NB4 (cell line): ENCODE data around the gene RGS9.

Source experiments
- POLR2A ChIP-seq: IDR thresholded peaks from 2 replicates; pipeline ENCODE4 v1.6.1; 2011; ENCODE audit warnings: mild to moderate bottlenecking; ENCODE audit not compliant: insufficient read length; ENCODE audit errors: extremely low read depth
- TF ChIP-seq, protein P1 (sequence below): IDR thresholded peaks from one replicate; pipeline ENCODE4 v1.5.1; 2012; ENCODE audit warnings: low read depth, low read length

DNA sequence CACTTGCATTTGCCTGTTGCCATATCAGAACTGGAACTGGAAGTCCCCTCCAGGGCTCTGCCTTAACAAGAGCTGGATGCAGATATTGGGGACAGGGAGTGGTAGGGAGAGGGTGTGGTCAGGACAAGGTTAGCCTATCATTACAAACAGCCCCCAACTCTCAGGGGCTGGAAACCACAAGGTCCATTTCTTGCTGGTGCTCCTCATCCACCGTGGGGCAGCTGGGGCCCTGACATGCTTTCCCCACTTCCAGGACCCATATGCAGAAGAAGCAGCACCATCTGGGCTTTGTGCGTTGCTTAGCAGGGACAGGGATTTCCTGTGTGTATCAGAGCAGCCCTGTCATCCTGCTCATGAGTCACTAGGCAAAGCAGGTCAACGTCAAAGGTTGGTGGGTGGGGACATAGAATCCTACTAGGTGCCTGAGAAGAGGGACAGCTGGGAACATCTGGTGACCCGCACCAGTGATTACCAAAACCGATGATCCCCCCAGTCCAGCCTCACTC is 26.9 kb downstream of the RGS9 start:
- TF ChIP-seq, protein P1, sequence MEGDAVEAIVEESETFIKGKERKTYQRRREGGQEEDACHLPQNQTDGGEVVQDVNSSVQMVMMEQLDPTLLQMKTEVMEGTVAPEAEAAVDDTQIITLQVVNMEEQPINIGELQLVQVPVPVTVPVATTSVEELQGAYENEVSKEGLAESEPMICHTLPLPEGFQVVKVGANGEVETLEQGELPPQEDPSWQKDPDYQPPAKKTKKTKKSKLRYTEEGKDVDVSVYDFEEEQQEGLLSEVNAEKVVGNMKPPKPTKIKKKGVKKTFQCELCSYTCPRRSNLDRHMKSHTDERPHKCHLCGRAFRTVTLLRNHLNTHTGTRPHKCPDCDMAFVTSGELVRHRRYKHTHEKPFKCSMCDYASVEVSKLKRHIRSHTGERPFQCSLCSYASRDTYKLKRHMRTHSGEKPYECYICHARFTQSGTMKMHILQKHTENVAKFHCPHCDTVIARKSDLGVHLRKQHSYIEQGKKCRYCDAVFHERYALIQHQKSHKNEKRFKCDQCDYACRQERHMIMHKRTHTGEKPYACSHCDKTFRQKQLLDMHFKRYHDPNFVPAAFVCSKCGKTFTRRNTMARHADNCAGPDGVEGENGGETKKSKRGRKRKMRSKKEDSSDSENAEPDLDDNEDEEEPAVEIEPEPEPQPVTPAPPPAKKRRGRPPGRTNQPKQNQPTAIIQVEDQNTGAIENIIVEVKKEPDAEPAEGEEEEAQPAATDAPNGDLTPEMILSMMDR: no peak
- TF ChIP-seq POLR2A: no peak
